Stromal cell of bone marrow (primary cell): ENCODE results near the gene ZIC4.

Experiments
- DNase-seq: peaks from one replicate; pipeline ENCODE4 v3.0.0-alpha.2; 2012; ENCODE audit warnings: low read depth

The ZIC4 gene

DNA sequence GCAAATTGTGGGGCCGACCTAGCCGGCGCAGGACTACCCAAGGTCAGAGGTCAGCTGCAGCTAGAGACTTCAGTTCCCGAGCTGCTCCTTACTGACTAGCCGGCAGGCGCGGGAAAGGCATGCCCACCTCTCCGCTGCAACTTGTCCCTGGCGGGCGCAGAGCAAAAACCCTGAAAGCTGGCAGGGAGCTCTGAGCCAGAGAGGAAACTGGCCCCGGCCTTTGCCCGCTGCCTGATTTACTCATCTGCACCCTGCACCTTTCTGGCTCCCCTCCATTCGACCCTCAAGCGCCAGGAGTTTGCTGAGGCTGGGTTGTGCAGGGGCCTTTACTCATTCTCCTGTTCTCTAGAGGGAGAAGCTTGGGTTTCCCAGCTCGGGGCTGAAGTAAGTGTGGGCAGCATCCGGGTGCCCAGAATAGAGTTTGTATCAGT lies 1.5 kb downstream of the ZIC4 start:
- no peak for DNase-seq

DNA sequence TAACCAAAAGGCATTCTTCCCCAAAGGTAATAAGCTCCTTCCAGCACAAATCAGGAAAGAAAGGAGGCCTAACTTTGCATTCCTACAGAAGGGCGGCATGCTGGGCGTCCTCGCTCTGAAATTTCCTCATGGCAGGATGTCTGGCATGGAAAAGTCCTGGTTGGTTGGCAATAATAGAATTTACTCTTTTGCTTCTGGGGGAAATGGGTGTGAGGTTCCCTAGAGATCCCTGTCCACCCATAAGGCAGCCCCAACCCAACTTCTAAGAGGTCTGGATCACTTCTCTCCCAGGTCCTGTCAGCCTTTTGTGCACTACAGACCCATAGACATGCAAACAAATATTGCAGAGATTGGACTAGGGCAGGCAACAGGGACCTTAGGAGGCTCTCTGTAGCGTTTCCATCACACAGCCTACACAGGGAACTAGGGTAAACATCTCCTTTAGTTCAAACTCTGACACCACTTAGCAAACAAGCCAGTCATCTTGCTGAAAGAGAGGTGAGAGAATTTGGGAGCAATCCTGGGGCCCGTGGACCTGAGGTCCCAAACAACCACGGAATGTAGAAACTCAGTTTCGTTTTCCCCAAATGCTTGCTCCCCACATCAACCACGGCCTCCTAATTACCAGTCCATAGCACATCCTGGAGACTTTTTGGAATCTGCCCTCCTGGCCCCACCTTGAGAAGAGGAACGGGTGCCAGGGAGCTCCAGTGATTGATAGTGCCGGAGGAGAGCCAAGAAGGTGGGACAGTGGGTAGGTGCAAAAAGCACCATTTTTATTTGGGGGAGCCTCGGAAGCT lies 2.1 kb downstream of the ZIC4 start:
- DNase-seq = no peak

DNA sequence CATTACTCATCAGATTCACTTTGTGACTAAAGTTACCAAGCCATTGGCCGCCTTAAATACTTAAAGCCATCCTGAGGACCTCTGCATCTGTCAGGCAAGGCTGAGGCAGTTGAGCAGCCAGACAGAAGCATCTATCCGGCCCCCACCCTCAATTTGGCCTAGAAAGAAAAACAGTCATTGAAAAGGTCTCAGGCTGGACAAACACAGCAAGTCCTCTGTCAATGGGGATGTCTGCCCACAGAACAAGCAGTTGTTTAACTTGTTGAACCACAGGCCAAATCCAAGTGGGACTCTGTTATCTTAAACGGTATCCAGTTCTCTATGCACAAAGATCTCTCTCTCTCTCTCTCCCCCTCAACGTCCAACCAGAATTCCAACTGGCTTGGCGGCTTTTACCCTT lies 2.8 kb downstream of the ZIC4 start:
- DNase-seq = no peak

DNA sequence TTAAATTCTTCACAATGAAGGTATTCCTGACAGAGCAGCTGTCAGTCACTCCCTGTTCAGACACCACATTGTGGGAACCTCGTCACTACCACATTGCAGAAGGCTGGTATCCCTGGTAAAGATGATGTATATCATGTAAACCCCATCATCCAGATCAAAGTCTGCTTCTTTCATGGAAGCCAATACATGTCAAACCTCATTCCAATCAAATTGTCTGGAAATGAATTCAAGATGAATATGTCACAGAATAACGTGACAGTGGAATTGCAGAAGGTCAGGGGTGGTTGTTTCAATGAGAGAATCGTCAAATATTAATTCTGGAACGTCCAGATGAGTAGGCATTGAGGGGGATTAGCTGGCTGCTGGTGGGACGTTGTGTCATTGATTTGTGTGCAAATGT lies 4.2 kb downstream of the ZIC4 start:
- no peak for DNase-seq

- no peak for DNase-seq
Observed at GRCh38 chr3:147401421-147401820, 4.9 kb downstream of the ZIC4 start.

- no peak for DNase-seq
Observed at GRCh38 chr3:147400999-147401398, 5.3 kb downstream of the ZIC4 start.

DNA sequence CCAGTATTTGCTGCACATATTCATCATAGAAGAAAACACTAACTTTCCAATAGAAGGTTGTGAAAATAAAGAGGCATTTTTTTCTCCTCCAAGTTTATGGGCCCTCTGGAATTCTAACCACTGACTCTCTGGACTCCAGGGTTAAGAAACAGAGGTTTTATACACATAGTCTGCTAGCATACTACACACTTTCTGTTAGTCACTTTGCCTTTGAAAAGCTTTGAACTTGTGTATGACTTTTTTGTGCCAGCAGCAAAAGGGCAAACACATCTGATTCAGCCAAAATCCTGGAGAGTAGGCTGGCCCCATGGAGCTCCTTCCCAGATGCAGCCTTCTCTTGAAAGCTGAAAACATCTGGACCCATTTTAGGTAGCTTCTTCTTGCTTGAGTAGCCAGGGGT lies 6.2 kb downstream of the ZIC4 start:
- no peak for DNase-seq

DNA sequence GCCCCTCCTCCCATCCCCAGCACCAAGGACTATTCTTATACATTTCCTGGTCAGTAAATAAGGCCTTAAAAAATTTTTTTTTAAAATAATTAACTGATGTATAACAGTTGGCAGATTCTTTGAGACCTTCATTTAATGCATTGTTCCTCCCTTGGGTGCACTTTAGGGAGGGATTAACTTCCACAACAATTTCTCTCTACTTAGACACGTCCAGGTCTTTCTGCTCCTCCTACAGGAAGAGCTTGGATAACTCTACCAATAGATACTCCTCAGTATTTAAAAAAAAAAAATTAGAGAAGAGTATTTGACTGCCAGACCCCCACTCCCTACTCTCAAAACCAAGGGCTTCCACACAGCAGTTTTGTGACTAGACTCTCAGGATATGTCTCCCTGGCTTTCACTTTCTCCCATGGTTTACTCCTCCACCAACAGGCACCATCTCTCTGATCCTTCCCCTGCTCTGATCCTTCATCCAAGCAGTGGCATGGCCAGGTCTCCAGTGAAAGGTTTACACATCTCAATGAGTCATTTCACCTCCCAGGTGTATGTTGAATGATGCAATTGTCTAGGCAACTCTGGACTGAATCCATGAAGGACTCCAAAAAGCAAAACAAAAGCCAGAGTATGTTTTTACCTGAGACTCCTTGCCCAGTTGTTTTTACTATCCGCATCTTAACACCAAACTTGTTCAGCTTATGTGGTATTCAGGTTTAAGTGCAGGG lies 7.4 kb downstream of the ZIC4 start:
- no peak for DNase-seq

GRCh38 chr3:147397875-147398812 lies 8.2 kb downstream of the ZIC4 start:
- DNase-seq = no peak

- no peak for DNase-seq
Observed at GRCh38 chr3:147397155-147397874, 9.0 kb downstream of the ZIC4 start.

DNA sequence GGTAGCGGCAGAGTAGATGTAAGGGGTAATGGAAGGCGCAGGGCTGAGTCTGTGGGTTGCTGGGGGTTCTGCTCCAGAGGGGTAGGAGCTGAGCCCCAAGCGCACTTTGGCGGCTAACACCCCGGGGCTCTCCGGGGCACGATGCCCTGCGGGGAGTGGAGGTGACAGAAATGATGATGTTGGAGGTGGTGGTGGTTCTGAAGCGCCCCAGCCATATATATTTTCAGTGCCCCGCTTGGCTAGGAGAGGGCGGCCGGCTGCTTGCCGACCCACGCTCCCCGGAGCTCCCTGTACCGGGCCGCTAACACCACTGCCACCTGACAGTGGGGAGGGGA lies 9.7 kb downstream of the ZIC4 start:
- DNase-seq = no peak

DNA sequence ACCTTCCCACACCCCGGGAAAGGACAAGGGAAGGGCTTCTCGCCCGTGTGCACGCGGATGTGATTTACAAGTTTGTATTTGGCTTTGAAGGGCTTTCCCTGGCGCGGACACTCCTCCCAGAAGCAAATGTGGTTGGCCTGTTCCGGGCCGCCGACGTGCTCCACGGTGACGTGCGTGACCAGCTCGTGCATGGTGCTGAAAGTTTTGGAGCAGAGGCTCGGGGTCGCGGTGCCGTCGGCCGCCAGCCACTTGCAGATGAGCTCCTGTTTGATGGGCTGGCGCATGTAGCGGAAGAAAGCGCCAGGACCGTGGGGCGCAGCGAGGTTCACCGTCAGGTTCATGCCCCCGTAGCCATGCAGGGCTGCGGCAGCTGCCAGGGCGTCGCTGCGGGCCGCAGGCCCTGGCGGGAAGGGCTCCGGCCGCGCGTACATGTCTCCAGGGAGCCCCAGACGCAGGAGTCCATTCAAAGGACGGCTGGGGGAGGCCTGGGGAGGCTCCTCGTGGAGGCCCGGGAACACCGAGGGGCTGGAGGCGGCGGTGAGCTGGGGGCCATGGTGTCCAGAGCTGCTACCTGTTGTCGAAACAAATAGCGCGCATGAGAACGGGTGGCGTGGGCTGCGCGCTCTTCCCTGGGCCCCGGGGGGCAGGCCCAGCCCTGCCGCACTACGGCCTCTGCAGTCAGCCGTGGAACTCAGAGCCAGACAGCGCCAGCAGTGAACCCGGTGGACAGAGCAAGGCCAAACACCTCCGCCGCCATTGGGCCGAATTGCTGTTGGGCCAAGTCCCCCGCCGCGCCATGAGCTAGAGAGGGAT lies 10.2 kb downstream of the ZIC4 start:
- no peak for DNase-seq

GRCh38 chr3:147394884-147395225 lies 11.5 kb downstream of the ZIC4 start:
- no peak for DNase-seq

DNA sequence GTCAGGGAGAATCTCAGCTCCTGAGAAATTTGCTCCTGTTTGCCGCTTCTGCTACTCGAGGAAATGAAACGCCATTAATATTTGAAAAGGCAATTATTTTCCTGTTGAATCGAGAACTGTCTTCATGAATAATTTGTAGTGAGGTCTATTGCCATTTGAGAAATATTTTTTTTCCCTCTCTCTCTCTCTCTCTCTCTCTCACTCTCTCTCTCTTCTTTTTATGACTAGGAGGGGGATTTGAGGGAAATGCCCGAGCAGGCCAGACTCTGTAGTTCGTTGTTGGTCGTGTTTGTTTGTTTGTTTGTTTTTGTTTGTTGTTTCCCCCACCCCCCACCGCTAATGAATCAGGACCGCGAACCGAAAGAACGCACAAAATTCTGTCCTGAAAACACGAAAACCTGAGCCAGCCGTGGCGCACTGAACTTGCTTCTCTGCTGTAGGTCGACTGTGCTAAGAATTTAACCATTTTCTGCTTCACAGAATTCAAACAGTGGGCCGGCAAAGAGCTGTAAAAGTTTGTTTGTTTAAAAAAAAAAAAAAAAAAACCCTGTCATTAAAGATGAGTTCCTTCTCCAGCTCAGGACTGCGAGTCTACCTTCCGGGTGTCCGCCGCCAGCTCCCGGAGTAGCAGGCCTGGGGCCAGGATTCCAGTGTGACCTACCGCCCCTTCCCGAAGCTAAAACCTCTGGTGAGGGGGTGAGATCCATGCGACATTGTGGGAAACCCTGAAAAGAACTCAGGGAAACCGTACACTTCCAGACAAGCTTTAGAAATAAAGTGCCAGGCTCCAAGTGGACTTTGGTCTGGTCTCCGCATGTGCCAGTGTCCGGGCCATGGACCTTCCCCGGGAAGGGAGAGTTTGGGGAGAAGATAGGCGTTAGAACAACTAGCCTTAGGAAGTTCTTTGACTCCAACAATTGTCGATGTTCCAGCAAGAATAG lies 12.1 kb downstream of the ZIC4 start:
- DNase-seq = no peak

DNA sequence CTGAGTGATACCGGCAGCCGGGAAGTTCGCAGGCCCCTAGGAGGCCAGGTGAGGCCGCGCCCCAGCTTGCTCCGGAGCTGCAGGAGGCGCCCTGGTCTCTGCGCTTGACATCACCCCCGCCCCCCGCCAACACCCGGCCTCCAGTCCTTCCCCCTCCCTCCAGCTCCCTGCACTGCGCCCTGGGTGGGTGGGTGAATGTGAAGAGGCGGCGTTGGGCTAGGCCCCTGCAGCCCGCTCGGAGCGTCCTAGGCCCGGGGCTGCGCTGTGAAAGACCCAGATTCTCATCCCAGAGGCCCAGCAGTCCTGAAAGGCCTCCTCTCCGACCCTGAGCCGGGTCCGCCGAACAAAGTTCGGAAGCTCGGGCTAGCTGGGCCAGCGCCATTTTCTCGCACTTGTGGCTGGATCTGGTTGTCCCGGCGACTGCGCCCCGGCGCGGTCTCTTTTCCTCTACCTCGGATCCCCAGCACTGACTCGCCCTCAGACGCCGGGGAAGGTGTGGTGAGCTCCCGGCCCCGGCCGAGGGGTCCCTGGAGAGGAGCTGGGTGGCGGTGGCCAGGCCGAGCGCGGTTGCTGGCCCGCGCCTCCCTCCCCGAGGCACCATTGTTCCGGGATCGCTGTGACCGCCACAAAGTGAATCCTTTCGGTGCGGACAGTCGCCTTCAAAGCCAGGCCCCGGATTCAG lies 12.9 kb downstream of the ZIC4 start:
- no peak for DNase-seq

DNA sequence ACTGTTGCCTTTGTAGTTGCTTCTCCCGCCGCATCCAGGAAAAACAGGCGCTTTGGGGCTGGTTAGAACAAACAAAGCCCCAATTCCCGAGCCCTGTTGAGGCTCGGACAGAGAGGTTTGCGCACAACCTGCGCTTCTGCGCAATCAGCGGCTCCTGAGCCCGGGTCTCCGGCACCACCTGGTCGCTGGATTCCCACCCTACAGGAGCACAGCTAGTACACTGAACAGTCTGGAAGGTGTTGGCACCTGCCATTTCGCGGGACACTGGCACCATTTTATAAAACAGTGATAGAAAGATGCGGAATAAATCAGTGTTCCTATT lies 13.8 kb downstream of the ZIC4 start:
- DNase-seq = no peak

DNA sequence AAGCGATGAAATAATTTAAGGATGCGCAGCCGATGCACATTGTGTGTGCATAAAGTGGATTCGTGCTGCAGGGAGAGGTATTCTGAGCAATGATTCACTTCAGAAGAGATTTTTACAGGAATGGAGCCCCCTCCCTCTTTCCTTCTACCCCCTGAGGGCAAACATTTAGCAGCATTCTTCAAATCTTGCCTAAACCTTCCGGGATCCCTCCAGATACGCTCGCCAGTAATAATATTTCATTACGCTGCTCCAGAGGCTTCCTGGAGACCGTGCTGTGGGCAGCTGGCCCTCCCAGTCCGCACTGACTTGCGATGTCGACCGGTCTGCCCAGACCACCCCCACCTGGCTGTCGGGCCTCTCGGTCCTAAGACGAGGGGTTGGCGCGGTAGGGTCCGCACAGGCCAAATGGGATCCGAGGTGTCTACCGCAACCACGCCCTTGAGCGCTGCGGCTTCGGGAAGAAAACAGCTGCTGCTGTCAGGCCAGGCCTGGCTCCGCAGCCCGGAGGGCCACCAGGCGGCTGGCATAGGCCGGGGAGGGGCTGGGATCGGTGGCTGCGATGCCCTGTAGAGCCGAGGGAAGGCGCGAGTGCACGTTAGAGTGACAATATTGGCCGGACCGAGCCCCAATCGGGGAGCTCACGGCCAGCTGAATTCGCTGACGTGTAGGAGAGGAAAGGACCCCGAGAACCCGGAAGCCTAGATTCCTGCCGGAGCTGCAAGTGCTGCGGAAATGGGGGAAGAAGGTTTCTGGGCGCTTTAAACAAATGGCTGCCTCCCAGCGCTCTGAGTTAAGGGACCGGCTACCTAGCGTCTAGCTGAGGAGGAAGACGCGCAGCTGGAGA lies 14.3 kb downstream of the ZIC4 start:
- DNase-seq = peak; percentile 69
